HCT116 (cell line): ENCODE measurements around the gene ESYT1. TPM values are rescaled to one million over a fixed set of nuclear protein-coding genes. Genes with fewer than 3 reads are reported as not detected.
A peak's percentile ranks its signal among the peaks of the same experiment; 100 is the strongest.

Source experiments
- ATAC-seq: fragments of 200-7000 bp; cut with Tn5 transposase; 2 replicates; pipeline ENCODE4 v1.9.1; 2020; ENCODE audit warnings: mild to moderate bottlenecking, moderate library complexity
- BruUV-seq: library from RNA; stranded (reverse); fragments of 400-500 nt; replicated peaks from 2 replicates; lab custom pipeline; 2021; lab: Mats Ljungman, UMichigan
- CTCF ChIA-PET: fragments of 300-600 bp; sonication (Branson Sonifier 250); formaldehyde crosslinking; loops from one replicate; lab custom pipeline; 2021; ENCODE audit warnings: antibody characterized with exemption; lab: Charles Lee
- POLR2A ChIA-PET: fragments of 300-600, 350-600 bp; sonication (Branson Sonifier 250); formaldehyde crosslinking; loops from one replicate; lab custom pipeline; 2021; ENCODE audit warnings: antibody characterized with exemption; lab: Charles Lee
- RAD21 ChIA-PET, 2 experiments: fragments of 300-600 bp; sonication (Branson Sonifier 250); formaldehyde crosslinking; loops; one replicate each; lab custom pipeline; 2023; ENCODE audit warnings: low total read pairs in 2 of 2; ENCODE audit not compliant: uncharacterized antibody in 2 of 2, unreplicated experiment in 2 of 2, low non-redundant PET in 1 of 2; lab: Charles Lee
- DNase-seq: peaks from one replicate; pipeline ENCODE4 v3.0.0-alpha.2; 2010; ENCODE audit warnings: low read depth, low spot score
- H2AFZ ChIP-seq: fragments of 200-600 bp; shearing (Covaris generic), sonication (generic); 2 replicates; pipeline ENCODE4 v1.6.1; 2017; ENCODE audit warnings: low read depth, mixed run types, mixed read lengths, antibody characterized with exemption, low read length; ENCODE audit not compliant: poor library complexity, severe bottlenecking
- H3K27ac ChIP-seq: 2 replicates; pipeline ENCODE4 v1.5.1; 2012; ENCODE audit warnings: low read depth, low read length
- H3K27me3 ChIP-seq: fragments of 200-600 bp; sonication (generic); 2 replicates; pipeline ENCODE4 v1.6.1; 2016; ENCODE audit warnings: mixed run types, low read length, mixed read lengths; ENCODE audit not compliant: insufficient read depth
- H3K36me3 ChIP-seq, 2 experiments: fragments of 200-500 bp in 1 of 2; fragments of 200-600 bp in 1 of 2; sonication (Bioruptor generic) in 1 of 2; sonication (generic) in 1 of 2; 2 replicates each; pipeline versions ENCODE4 v1.5.1 to v1.6.1; 2014 to 2016; ENCODE audit warnings: low read length in 2 of 2, inconsistent platforms in 1 of 2, mixed read lengths in 1 of 2, mixed run types in 1 of 2; ENCODE audit not compliant: insufficient read depth in 2 of 2, control insufficient read depth in 1 of 2
- H3K4me1 ChIP-seq, 2 experiments: fragments of 200-600 bp in 1 of 2; sonication (generic) in 1 of 2; 2 replicates each; pipeline versions ENCODE4 v1.5.1 to v1.6.1; 2012 to 2017; ENCODE audit warnings: low read length in 2 of 2, inconsistent platforms in 1 of 2, mild to moderate bottlenecking in 1 of 2, mixed read lengths in 1 of 2, mixed run types in 1 of 2, moderate library complexity in 1 of 2; ENCODE audit not compliant: insufficient read depth in 2 of 2, control insufficient read depth in 1 of 2
- H3K4me2 ChIP-seq: fragments of 200-600 bp; sonication (generic); 2 replicates; pipeline ENCODE4 v1.6.1; 2017; ENCODE audit warnings: mixed run types, low read length, mixed read lengths
- H3K4me3 ChIP-seq, 2 experiments: fragments of 200-600 bp in 1 of 2; sonication (generic) in 1 of 2; replicated peaks in 1 of 2; 2 replicates each; pipeline ENCODE4 v1.5.1; 2011 to 2016; ENCODE audit warnings: low read length in 2 of 2, control low read depth in 1 of 2, low read depth in 1 of 2, mild to moderate bottlenecking in 1 of 2, mixed read lengths in 1 of 2, mixed run types in 1 of 2
- H3K79me2 ChIP-seq: fragments of 200-600 bp; sonication (generic); 2 replicates; pipeline ENCODE4 v1.6.1; 2017; ENCODE audit warnings: mild to moderate bottlenecking, mixed run types, low read length, moderate library complexity, mixed read lengths; ENCODE audit not compliant: insufficient read depth
- H3K9ac ChIP-seq: fragments of 200-600 bp; sonication (generic); 2 replicates; pipeline ENCODE4 v1.6.1; 2016; ENCODE audit warnings: low read length, mixed read lengths
- H3K9me2 ChIP-seq: fragments of 200-600 bp; sonication (generic), shearing (Covaris generic); 2 replicates; pipeline ENCODE4 v1.6.1; 2017; ENCODE audit warnings: mixed run types, mild to moderate bottlenecking, moderate library complexity; ENCODE audit not compliant: insufficient read depth
- H3K9me3 ChIP-seq, 2 experiments: fragments of 200-500 bp in 1 of 2; fragments of 200-600 bp in 1 of 2; sonication (Bioruptor generic) in 1 of 2; sonication (generic) in 1 of 2; 2 replicates each; pipeline ENCODE4 v1.6.1; 2014 to 2017; ENCODE audit warnings: low read length in 2 of 2, mixed read lengths in 2 of 2, inconsistent platforms in 1 of 2, low read depth in 1 of 2, mild to moderate bottlenecking in 1 of 2, mixed run types in 1 of 2, moderate library complexity in 1 of 2; ENCODE audit not compliant: control insufficient read depth in 1 of 2, insufficient read depth in 1 of 2
- H4K20me1 ChIP-seq: fragments of 200-600 bp; sonication (generic), shearing (Covaris generic); 2 replicates; pipeline ENCODE4 v1.6.1; 2017; ENCODE audit warnings: mixed run types, mild to moderate bottlenecking, moderate library complexity; ENCODE audit not compliant: insufficient read depth
- CBX3 ChIP-seq: IDR thresholded peaks from 2 replicates; pipeline ENCODE4 v1.6.1; 2012; ENCODE audit warnings: low read depth
- EZH2 ChIP-seq: fragments of 200-600 bp; sonication (generic); IDR thresholded peaks from 2 replicates; pipeline ENCODE4 v1.6.1; 2017; ENCODE audit warnings: antibody characterized with exemption, mixed run types
- EZH2phosphoT487 ChIP-seq: fragments of 200-600 bp; IDR thresholded peaks from 2 replicates; pipeline ENCODE4 v1.6.1; 2018; ENCODE audit warnings: antibody characterized with exemption, borderline replicate concordance
- FOSL1 ChIP-seq: IDR thresholded peaks from 2 replicates; pipeline ENCODE4 v1.6.1; 2012; ENCODE audit warnings: low read depth
- JUND ChIP-seq: IDR thresholded peaks from 2 replicates; pipeline ENCODE4 v1.6.1; 2012
- POLR2A ChIP-seq: IDR thresholded peaks from 2 replicates; pipeline ENCODE4 v1.7.0; 2011; ENCODE audit warnings: borderline replicate concordance; ENCODE audit not compliant: insufficient read depth, insufficient read length; ENCODE audit errors: extremely low read depth
- RAD21 ChIP-seq: IDR thresholded peaks from 2 replicates; pipeline ENCODE4 v1.6.1; 2012; ENCODE audit warnings: low read depth, mild to moderate bottlenecking
- SIN3A ChIP-seq: IDR thresholded peaks from 2 replicates; pipeline ENCODE4 v1.6.1; 2012; ENCODE audit warnings: low read depth
- YY1 ChIP-seq: IDR thresholded peaks from 2 replicates; pipeline ENCODE4 v1.6.1; 2011; ENCODE audit warnings: low read length, low read depth, moderate library complexity, mild to moderate bottlenecking; ENCODE audit not compliant: insufficient replicate concordance; ENCODE audit errors: extremely low read depth
- ZFX ChIP-seq: fragments of 450-650 bp; IDR thresholded peaks from 2 replicates; pipeline ENCODE4 v1.6.1; 2017
- intact Hi-C: fragments of 100-400 bp; cut with micrococcal nuclease; formaldehyde crosslinking; loops from 2 replicates; pipeline ENCODE4 v1.10.0; 2022
- total RNA-seq: library from RNA; stranded (reverse); gene quantifications from one replicate; pipeline ENCODE4 v1.2.1, GENCODE V29; 2021; ENCODE audit not compliant: unreplicated experiment
- TF ChIP-seq, protein P1 (sequence below): IDR thresholded peaks from 2 replicates; pipeline ENCODE4 v1.6.1; 2012
- TF ChIP-seq, protein P2 (sequence below): IDR thresholded peaks from 2 replicates; pipeline ENCODE4 v1.6.1; 2012; ENCODE audit warnings: low read depth
- TF ChIP-seq, protein P3 (sequence below): IDR thresholded peaks from 2 replicates; pipeline ENCODE4 v1.6.1; 2011; ENCODE audit warnings: mild to moderate bottlenecking, low read length, moderate library complexity; ENCODE audit not compliant: insufficient replicate concordance; ENCODE audit errors: extremely low read depth
- TF ChIP-seq, protein P4 (sequence below): IDR thresholded peaks from 2 replicates; pipeline ENCODE4 v1.6.1; 2012

ESYT1 gene
- total RNA-seq, 1 experiment from 2014 or later = 80.9 TPM

DNA sequence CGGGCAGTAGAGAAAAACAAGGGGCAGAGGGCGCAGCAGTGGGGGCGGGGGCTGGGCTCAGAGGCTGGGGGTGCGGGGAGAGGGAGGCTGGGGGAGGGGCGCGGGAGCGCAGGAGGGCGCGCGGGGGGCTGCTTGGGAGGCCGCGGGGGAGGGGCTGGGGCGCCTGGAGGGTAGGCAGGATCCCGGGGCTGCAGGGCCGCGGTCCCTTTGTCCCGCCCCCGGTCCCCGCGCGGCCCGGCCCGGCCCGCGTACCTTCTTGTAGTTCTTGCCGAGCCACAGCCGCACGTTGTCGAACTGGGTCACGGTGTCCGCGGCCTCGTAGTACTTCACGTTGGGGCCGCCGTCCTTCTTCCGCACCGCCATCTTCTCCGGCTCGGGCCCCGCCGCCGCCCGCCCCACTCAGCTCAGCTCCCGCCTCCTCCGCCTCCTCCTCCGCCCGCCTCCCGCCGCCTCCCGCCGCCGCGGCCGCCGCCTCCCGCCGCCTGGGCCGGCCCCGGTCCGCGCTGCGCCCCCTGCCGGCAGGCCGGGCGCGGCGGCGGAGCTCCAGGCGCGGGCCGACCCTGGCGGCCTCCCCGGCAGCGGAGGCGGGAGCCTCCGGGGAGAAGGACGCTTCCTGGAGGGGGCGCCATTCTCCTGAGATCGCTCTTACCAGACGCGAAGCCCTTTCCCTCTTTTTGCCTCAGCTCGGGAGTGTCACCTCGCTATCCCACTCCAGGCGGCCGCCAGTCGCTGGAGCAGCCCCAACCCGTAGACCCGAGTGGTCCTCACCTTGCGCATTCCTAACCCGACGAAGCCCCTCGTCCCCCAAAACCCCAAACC is 61.2 kb downstream of the ESYT1 start, which contains the start of gene SMARCC2 (continued):
- TF ChIP-seq JUND = no peak
- TF ChIP-seq POLR2A = no peak
- TF ChIP-seq, protein P1, sequence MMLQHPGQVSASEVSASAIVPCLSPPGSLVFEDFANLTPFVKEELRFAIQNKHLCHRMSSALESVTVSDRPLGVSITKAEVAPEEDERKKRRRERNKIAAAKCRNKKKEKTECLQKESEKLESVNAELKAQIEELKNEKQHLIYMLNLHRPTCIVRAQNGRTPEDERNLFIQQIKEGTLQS = no peak
- peak; percentile 54; the same call in 1 of the 2 replicates for TF ChIP-seq RAD21
- TF ChIP-seq EZH2phosphoT487 = no peak
- TF ChIP-seq FOSL1 = no peak

DNA sequence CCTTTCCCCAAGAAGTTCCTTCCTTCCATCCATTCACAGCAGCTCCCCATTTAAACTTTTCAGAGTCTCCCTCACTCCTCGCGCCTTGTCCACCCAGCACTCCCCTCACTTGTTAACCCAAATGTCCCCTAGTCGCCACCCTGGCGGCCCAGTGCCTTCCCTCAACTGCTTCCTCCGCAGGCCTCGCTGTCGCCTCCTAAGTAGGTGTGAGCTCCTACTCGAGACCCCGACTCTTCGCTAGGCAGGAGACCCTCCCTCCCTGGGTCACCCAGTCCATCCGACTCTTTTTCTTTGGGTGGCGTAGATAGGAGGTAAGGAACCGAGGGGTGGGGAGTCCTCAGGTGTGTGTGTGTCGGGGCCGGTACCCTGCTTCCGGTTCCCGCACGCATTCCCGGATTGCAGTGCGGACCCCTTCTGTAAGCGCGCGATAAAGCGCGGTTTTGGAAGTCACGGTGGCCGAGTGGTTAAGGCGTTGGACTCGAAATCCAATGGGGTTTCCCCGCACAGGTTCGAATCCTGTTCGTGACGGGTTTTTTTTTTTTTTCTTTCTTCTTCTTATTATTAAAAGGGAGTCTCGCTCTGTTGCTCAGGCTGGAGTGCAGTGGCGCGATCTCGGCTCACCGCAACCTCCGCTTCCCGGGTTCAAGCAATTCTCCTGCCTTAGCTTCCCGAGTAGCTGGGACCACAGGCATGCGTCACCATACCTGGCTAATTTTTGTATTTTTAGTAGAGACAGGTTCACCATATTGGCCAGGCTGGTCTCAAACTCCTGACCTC is 62.0 kb downstream of the ESYT1 start:
- TSS peak; percentile 65 for BruUV-seq

More for the DNA sequence above, 62.0 kb downstream of the ESYT1 start:
- H3K9me3 ChIP-seq = no peaks in the 10 kb centered on the region
- ATAC-seq (peak; percentile 63), DNase-seq (peak; percentile 90)
- H3K27ac ChIP-seq = peak overlapping the region; percentile 84
- peak overlapping the region; percentile 86 for H2AFZ ChIP-seq
- no peaks in the 10 kb centered on the region for H4K20me1 ChIP-seq
- peaks cover 6 to 12% of the 10 kb centered on the region in 2 experiments; a peak in 3 of 4 replicates for H3K36me3 ChIP-seq
- H3K9ac ChIP-seq = peak overlapping the region; percentile 70
- POLR2A ChIA-PET = interaction anchor here (0.5 to 2.7 kb wide), 13 partner anchors 10 to 1862 kb away, joined by 3 to 17 read pairs (median 3); partner anchors contain the start of genes ESYT1, MYL6B, RNF41 and ZC3H10
- RAD21 ChIA-PET = interaction anchor here (0.7 to 1.2 kb wide), 6 partner anchors 18 to 170 kb away, joined by 4 to 8 read pairs (median 6); partner anchors contain the start of genes ESYT1 (in 1 of the 2) and ZC3H10 (in 1 of the 2)
- peak overlapping the region; percentile 84 for H3K4me2 ChIP-seq
- intact Hi-C loops = loop anchor here (1.0 to 5.0 kb wide), 4 partner anchors 71 to 402 kb away; no protein-coding TSS in a partner anchor
- no peaks in the 10 kb centered on the region for H3K9me2 ChIP-seq
- H3K79me2 ChIP-seq = peaks cover 33% of the 10 kb centered on the region
- H3K27me3 ChIP-seq = no peaks in the 10 kb centered on the region
- H3K4me1 ChIP-seq = peaks cover 17 to 27% of the 10 kb centered on the region in 2 experiments
- peak overlapping the region; percentile 75 to 86 for H3K4me3 ChIP-seq
- TF ChIP-seq, protein P2, sequence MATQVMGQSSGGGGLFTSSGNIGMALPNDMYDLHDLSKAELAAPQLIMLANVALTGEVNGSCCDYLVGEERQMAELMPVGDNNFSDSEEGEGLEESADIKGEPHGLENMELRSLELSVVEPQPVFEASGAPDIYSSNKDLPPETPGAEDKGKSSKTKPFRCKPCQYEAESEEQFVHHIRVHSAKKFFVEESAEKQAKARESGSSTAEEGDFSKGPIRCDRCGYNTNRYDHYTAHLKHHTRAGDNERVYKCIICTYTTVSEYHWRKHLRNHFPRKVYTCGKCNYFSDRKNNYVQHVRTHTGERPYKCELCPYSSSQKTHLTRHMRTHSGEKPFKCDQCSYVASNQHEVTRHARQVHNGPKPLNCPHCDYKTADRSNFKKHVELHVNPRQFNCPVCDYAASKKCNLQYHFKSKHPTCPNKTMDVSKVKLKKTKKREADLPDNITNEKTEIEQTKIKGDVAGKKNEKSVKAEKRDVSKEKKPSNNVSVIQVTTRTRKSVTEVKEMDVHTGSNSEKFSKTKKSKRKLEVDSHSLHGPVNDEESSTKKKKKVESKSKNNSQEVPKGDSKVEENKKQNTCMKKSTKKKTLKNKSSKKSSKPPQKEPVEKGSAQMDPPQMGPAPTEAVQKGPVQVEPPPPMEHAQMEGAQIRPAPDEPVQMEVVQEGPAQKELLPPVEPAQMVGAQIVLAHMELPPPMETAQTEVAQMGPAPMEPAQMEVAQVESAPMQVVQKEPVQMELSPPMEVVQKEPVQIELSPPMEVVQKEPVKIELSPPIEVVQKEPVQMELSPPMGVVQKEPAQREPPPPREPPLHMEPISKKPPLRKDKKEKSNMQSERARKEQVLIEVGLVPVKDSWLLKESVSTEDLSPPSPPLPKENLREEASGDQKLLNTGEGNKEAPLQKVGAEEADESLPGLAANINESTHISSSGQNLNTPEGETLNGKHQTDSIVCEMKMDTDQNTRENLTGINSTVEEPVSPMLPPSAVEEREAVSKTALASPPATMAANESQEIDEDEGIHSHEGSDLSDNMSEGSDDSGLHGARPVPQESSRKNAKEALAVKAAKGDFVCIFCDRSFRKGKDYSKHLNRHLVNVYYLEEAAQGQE = no peak
- peak; percentile 83 for TF ChIP-seq CBX3
- TF ChIP-seq, protein P1 = peak; percentile 92; the same call in 1 of the 2 replicates
- no peak for TF ChIP-seq FOSL1
- TF ChIP-seq, protein P3, sequence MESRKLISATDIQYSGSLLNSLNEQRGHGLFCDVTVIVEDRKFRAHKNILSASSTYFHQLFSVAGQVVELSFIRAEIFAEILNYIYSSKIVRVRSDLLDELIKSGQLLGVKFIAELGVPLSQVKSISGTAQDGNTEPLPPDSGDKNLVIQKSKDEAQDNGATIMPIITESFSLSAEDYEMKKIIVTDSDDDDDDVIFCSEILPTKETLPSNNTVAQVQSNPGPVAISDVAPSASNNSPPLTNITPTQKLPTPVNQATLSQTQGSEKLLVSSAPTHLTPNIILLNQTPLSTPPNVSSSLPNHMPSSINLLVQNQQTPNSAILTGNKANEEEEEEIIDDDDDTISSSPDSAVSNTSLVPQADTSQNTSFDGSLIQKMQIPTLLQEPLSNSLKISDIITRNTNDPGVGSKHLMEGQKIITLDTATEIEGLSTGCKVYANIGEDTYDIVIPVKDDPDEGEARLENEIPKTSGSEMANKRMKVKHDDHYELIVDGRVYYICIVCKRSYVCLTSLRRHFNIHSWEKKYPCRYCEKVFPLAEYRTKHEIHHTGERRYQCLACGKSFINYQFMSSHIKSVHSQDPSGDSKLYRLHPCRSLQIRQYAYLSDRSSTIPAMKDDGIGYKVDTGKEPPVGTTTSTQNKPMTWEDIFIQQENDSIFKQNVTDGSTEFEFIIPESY = peak; percentile 66
- TF ChIP-seq ZFX = peak; percentile 39; the same call in 1 of the 2 replicates
- TF ChIP-seq, protein P4, sequence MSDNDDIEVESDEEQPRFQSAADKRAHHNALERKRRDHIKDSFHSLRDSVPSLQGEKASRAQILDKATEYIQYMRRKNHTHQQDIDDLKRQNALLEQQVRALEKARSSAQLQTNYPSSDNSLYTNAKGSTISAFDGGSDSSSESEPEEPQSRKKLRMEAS = peak; percentile 60
- no peak for TF ChIP-seq EZH2
- TF ChIP-seq POLR2A = peak; percentile 45
- TF ChIP-seq SIN3A = no peak
- TF ChIP-seq YY1 = peak; percentile 64
- CTCF ChIA-PET = interaction anchor here (0.7 to 3.3 kb wide), 23 partner anchors 9 to 461 kb away, joined by 3 to 29 read pairs (median 4); partner anchors contain the start of genes ANKRD52, CD63, COQ10A and ESYT1
